T47D (cell line): ENCODE data around the gene PRRC2B.

Experiments used
- DNase-seq, 2 experiments: peaks; one replicate each; pipeline versions ENCODE4 v3.0.0 to v3.0.0-alpha.2; 2011 to 2012; ENCODE audit warnings: low read depth in 1 of 2, low spot score in 1 of 2
- JUND ChIP-seq: IDR thresholded peaks from 2 replicates; pipeline ENCODE4 v1.6.1; 2012; ENCODE audit warnings: low read depth
- in situ Hi-C: cut with HindIII; loops from 2 replicates; pipeline ENCODE4 v1.10.0; 2016; ENCODE audit warnings: low sequenced_read_pairs, low pct_unique_long_range_greater_than_20kb

PRRC2B gene

GRCh38 chr9:131516930-131517329 is 123.0 kb downstream of the PRRC2B start:
- DNase-seq: no peak
- no peak for TF ChIP-seq JUND
- in situ Hi-C loops: no loop called here

GRCh38 chr9:131517761-131518190 is 123.9 kb downstream of the PRRC2B start:
- no peak for TF ChIP-seq JUND
- no peak for DNase-seq
- in situ Hi-C loops: no loop called here

GRCh38 chr9:131518553-131518952 is 124.7 kb downstream of the PRRC2B start:
- no peak for TF ChIP-seq JUND
- DNase-seq: no peak
- in situ Hi-C loops: no loop called here

- no peak for DNase-seq
- in situ Hi-C loops: no loop called here
- no peak for TF ChIP-seq JUND
Observed at GRCh38 chr9:131520503-131520902, 126.6 kb downstream of the PRRC2B start.

DNA sequence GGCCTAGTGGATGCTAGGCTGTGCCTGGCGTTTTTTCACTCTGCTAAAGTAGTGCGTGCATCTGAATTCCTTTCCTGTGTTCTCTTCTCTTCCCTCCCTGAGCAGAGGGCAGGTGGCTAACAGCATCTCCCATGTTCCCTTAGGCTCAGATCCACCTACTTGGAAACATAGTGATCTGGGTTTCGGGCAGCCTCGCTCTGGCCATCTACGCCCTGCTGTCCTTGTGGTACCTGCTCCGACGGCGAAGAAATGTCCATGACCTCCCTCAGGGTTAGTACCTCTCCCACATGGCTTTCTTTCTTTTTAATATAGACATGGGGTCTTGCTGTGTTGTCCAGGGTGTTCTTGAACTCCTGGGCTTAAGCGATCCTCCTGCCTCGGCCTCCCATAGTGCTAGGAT is 127.3 kb downstream of the PRRC2B start:
- in situ Hi-C loops: no loop called here
- TF ChIP-seq JUND: no peak
- DNase-seq: no peak

- in situ Hi-C loops: no loop called here
- no peak for TF ChIP-seq JUND
- no peak for DNase-seq
Observed at GRCh38 chr9:131521822-131522221, 127.9 kb downstream of the PRRC2B start.

GRCh38 chr9:131522257-131523085 is 128.6 kb downstream of the PRRC2B start:
- in situ Hi-C loops: no loop called here
- no peak for TF ChIP-seq JUND
- DNase-seq: no peak

DNA sequence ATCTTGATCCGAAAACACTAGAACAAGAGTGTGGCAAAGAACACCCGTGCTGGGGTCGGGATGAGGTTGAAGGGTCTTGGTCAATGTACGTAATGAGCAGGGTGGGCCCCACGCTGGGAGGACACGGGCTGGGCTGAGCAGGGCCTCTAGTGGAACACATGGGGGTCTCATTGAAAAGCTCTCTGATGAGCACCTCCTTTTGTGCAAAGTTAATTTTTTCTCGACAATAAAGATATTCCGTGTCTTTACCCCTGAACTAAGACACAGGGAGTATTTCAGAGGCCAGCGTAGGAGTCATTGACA is 129.2 kb downstream of the PRRC2B start:
- TF ChIP-seq JUND: no peak
- in situ Hi-C loops: no loop called here
- DNase-seq: no peak

GRCh38 chr9:131523451-131524435 is 129.9 kb downstream of the PRRC2B start:
- no peak for DNase-seq
- TF ChIP-seq JUND: no peak
- in situ Hi-C loops: no loop called here

GRCh38 chr9:131524665-131525315 is 130.9 kb downstream of the PRRC2B start:
- DNase-seq: no peak
- no peak for TF ChIP-seq JUND
- in situ Hi-C loops: no loop called here

DNA sequence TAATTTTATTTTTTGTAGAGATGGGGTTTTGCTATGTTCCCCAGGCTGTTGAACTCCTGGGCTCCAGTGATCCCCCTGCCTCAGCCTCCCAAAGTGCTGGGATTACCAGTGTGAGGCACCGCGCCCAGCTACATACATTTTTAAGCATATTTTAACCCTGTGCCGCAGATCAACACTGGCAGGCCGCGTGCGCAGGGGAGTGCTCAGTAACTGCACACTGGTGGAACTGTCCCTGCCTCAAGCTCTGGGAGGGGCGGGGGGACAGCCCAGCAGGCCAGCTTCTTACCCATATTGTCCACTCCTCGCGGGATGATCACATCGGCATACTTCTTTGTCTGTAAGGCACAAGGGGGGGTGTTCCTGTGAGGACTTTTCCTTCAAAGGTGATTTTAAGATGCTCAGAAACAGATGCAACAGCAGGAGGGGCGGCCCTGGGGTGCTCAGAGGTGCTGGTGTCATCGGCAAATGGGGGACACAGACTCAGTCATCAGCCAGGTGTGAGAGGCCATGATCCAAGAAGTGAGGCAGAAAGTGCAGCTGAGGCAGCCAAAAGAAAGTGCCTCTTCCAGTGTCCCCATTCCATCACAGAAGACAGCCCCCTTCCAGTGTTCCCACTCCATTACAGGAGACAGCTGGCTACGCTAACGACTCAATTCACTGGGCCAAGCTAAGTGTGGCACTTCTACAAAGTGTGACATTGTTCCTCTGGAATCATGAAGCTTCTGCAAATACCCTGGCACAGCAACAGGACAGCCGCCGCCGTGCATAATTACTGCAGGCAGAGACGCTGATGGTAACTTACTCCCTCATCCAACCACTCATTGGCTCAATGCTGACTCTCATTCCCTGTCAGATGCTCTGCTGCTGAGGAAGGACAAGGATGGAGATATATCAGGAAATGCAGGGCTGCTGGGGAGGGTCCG is 132.0 kb downstream of the PRRC2B start:
- in situ Hi-C loops: no loop called here
- TF ChIP-seq JUND: no peak
- DNase-seq: no peak

DNA sequence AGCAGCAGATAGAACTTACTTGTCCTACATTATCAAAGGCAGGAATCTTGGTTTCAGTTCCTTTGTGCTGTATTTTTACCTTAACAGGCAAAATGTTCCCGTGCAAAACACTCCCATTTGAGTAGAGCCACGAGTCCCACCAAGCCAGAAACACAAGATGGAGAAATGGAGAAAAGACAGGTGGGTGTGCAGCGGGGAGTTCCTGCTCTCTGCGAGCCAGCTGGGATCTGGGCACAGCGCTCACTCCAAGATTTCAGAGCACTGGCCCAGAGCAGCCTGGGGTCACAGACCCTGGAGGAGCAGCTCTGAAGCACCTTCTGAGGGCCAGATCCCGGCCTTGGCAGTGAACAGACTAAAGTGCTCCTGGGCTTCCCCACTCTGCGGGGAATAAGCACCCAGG is 134.3 kb downstream of the PRRC2B start:
- in situ Hi-C loops: no loop called here
- TF ChIP-seq JUND: no peak

More for the DNA sequence above, 134.3 kb downstream of the PRRC2B start:
- DNase-seq: no peak
